ENCODE data around the gene WRAP53. TPM values are rescaled to one million over a fixed set of nuclear protein-coding genes. Genes with fewer than 3 reads are reported as not detected.

WRAP53 gene
- total RNA-seq, 2 experiments from 2014 or later, result 22.8 to 27.4 TPM

- no peak for DNase-seq
- Mint-ChIP-seq H3K4me1 (peaks cover 15% of the 10 kb centered on the region), H3K36me3 (no peaks in the 10 kb centered on the region), H3K4me3 (no peak overlapping the region), H3K27me3 (peaks cover 74% of the 10 kb centered on the region), H3K9me3 (no peaks in the 10 kb centered on the region), H3K27ac (no peak overlapping the region)
Observed at GRCh38 chr17:7712111-7712771, 24.0 kb downstream of the WRAP53 start.

- DNase-seq, result no peak
- H3K36me3 Mint-ChIP-seq, result no peaks in the 10 kb centered on the region
- H3K4me3 Mint-ChIP-seq, result no peak overlapping the region
- H3K4me1 Mint-ChIP-seq, result peaks cover 25% of the 10 kb centered on the region
- H3K27me3 Mint-ChIP-seq, result peaks cover 80% of the 10 kb centered on the region
- no peak overlapping the region for H3K27ac Mint-ChIP-seq
- H3K9me3 Mint-ChIP-seq, result no peaks in the 10 kb centered on the region
Observed at GRCh38 chr17:7713782-7714181, 25.5 kb downstream of the WRAP53 start.

- Mint-ChIP-seq H3K36me3 (no peaks in the 10 kb centered on the region), H3K4me1 (peaks cover 25% of the 10 kb centered on the region), H3K4me3 (no peak overlapping the region), H3K27ac (no peak overlapping the region), H3K27me3 (peaks cover 86% of the 10 kb centered on the region), H3K9me3 (no peaks in the 10 kb centered on the region)
- DNase-seq, result no peak
Observed at GRCh38 chr17:7714721-7715594, 26.7 kb downstream of the WRAP53 start.

- Mint-ChIP-seq H3K27ac (no peak overlapping the region), H3K27me3 (peaks cover 87% of the 10 kb centered on the region), H3K9me3 (no peaks in the 10 kb centered on the region), H3K4me1 (peaks cover 16% of the 10 kb centered on the region), H3K4me3 (peak overlapping the region; percentile 77), H3K36me3 (no peaks in the 10 kb centered on the region)
- no peak for DNase-seq
Observed at GRCh38 chr17:7715936-7716886, 27.9 kb downstream of the WRAP53 start.

- H3K4me1 Mint-ChIP-seq, result peaks cover 16% of the 10 kb centered on the region
- H3K27me3 Mint-ChIP-seq, result peaks cover 90% of the 10 kb centered on the region
- H3K36me3 Mint-ChIP-seq, result no peaks in the 10 kb centered on the region
- no peaks in the 10 kb centered on the region for H3K9me3 Mint-ChIP-seq
- H3K27ac Mint-ChIP-seq, result no peak within 1 kb of the TSS
- peak; percentile 76 for DNase-seq
- peak within 1 kb of the TSS; percentile 77 for H3K4me3 Mint-ChIP-seq
Observed at GRCh38 chr17:7716901-7717755, 28.9 kb downstream of the WRAP53 start, which contains the start of gene DNAH2. TSS of gene DNAH2 (plus strand) at chr17:7717744. CDS start at chr17:7719735, 1,991 bp downstream.

- Mint-ChIP-seq H3K4me1 (peaks cover 16% of the 10 kb centered on the region), H3K27me3 (peaks cover 90% of the 10 kb centered on the region), H3K9me3 (no peaks in the 10 kb centered on the region), H3K27ac (no peak overlapping the region), H3K4me3 (peak overlapping the region; percentile 77), H3K36me3 (no peaks in the 10 kb centered on the region)
- peak; percentile 59 for DNase-seq
Observed at GRCh38 chr17:7717756-7718350, 29.6 kb downstream of the WRAP53 start.

GRCh38 chr17:7719661-7720060, 31.4 kb downstream of the WRAP53 start:
- DNase-seq, result no peak
- peaks cover 84% of the 10 kb centered on the region for H3K27me3 Mint-ChIP-seq
- H3K36me3 Mint-ChIP-seq, result no peaks in the 10 kb centered on the region
- no peaks in the 10 kb centered on the region for H3K9me3 Mint-ChIP-seq
- no peak overlapping the region for H3K27ac Mint-ChIP-seq
- H3K4me3 Mint-ChIP-seq, result no peak overlapping the region
- peaks cover 16% of the 10 kb centered on the region for H3K4me1 Mint-ChIP-seq

- Mint-ChIP-seq H3K4me3 (no peak overlapping the region), H3K36me3 (no peaks in the 10 kb centered on the region), H3K9me3 (no peaks in the 10 kb centered on the region), H3K4me1 (peaks cover 16% of the 10 kb centered on the region), H3K27me3 (peaks cover 85% of the 10 kb centered on the region), H3K27ac (no peak overlapping the region)
- DNase-seq, result no peak
Observed at GRCh38 chr17:7720125-7720524, 31.8 kb downstream of the WRAP53 start.

- peaks cover 13% of the 10 kb centered on the region for H3K4me1 Mint-ChIP-seq
- H3K27ac Mint-ChIP-seq, result no peak overlapping the region
- peaks cover 73% of the 10 kb centered on the region for H3K27me3 Mint-ChIP-seq
- DNase-seq, result no peak
- H3K4me3 Mint-ChIP-seq, result no peak overlapping the region
- H3K9me3 Mint-ChIP-seq, result no peaks in the 10 kb centered on the region
- H3K36me3 Mint-ChIP-seq, result no peaks in the 10 kb centered on the region
Observed at GRCh38 chr17:7721612-7722011, 33.3 kb downstream of the WRAP53 start.

- no peaks in the 10 kb centered on the region for H3K36me3 Mint-ChIP-seq
- H3K27ac Mint-ChIP-seq, result no peak overlapping the region
- H3K4me3 Mint-ChIP-seq, result no peak overlapping the region
- H3K9me3 Mint-ChIP-seq, result no peaks in the 10 kb centered on the region
- no peaks in the 10 kb centered on the region for H3K4me1 Mint-ChIP-seq
- DNase-seq, result no peak
- H3K27me3 Mint-ChIP-seq, result peaks cover 22% of the 10 kb centered on the region
Observed at GRCh38 chr17:7727886-7728285, 39.6 kb downstream of the WRAP53 start.

- Mint-ChIP-seq H3K27me3 (peaks cover 12% of the 10 kb centered on the region), H3K27ac (no peak overlapping the region), H3K36me3 (no peaks in the 10 kb centered on the region), H3K4me3 (no peak overlapping the region), H3K9me3 (no peaks in the 10 kb centered on the region), H3K4me1 (no peaks in the 10 kb centered on the region)
- no peak for DNase-seq
Observed at GRCh38 chr17:7729816-7730215, 41.5 kb downstream of the WRAP53 start.

- Mint-ChIP-seq H3K9me3 (no peaks in the 10 kb centered on the region), H3K36me3 (no peaks in the 10 kb centered on the region), H3K4me3 (no peak overlapping the region), H3K27ac (no peak overlapping the region), H3K4me1 (no peaks in the 10 kb centered on the region), H3K27me3 (peaks cover under 1% of the 10 kb centered on the region)
- DNase-seq, result no peak
Observed at GRCh38 chr17:7732981-7733539, 44.8 kb downstream of the WRAP53 start.

- Mint-ChIP-seq H3K27ac (no peak overlapping the region), H3K9me3 (no peaks in the 10 kb centered on the region), H3K4me3 (no peak overlapping the region), H3K36me3 (no peaks in the 10 kb centered on the region), H3K4me1 (no peaks in the 10 kb centered on the region), H3K27me3 (peaks cover 21% of the 10 kb centered on the region)
- no peak for DNase-seq
Observed at GRCh38 chr17:7737601-7738000, 49.3 kb downstream of the WRAP53 start.
